Measurements from ENCODE around the gene SNTB2. TPM values are rescaled to one million over a fixed set of nuclear protein-coding genes. Genes with fewer than 3 reads are reported as not detected.

SNTB2 gene
- total RNA-seq, 4 donors from 2014 or later = 13.3 to 36.8 (median 33.0) TPM

DNA sequence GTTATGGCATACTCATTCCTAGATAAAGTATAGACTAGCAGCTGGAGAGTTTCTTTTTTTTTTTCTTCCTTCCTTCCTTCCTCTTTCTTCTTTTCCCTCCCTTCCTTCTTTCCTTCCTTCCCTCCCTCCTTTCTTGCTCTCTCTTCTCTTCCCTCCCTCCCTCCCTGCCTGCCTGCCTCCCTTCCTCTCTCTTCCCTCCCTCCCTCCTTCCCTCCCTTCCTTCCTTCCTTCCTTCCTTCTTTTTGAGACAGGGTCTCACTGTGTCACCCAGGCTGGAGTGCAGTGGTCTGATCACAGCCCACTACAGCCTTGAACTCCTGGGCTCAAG is 7.0 kb upstream of the SNTB2 start:
- no peak for TF ChIP-seq POLR2A (IDR thresholded peaks at IDR 0.05)
- TF ChIP-seq, protein P1, sequence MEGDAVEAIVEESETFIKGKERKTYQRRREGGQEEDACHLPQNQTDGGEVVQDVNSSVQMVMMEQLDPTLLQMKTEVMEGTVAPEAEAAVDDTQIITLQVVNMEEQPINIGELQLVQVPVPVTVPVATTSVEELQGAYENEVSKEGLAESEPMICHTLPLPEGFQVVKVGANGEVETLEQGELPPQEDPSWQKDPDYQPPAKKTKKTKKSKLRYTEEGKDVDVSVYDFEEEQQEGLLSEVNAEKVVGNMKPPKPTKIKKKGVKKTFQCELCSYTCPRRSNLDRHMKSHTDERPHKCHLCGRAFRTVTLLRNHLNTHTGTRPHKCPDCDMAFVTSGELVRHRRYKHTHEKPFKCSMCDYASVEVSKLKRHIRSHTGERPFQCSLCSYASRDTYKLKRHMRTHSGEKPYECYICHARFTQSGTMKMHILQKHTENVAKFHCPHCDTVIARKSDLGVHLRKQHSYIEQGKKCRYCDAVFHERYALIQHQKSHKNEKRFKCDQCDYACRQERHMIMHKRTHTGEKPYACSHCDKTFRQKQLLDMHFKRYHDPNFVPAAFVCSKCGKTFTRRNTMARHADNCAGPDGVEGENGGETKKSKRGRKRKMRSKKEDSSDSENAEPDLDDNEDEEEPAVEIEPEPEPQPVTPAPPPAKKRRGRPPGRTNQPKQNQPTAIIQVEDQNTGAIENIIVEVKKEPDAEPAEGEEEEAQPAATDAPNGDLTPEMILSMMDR (IDR thresholded peaks at IDR 0.05 in 4 of 5, conservative IDR thresholded peaks at IDR 0.05 in 1 of 5) = no peak
- Histone ChIP-seq H3K36me3 (no peaks in the 10 kb centered on the region), H3K9me3 (no peaks in the 10 kb centered on the region), H3K27ac (peak overlapping the region; percentile 38 to 64 (median 54)), H3K4me3 (no peak overlapping the region), H3K4me1 (peaks cover 18 to 26% of the 10 kb centered on the region in 2 donors), H3K27me3 (no peaks in the 10 kb centered on the region)
- DNase-seq (no peak), ATAC-seq (no peak)
- intact Hi-C loops (cut with DNase I; ENCODE audit: low total_unique reads) (no loop called here), in situ Hi-C loops (cut with MboI; ENCODE audit: low sequenced_read_pairs in 4 of 4) (no loop called here)

- ATAC-seq (no peak), DNase-seq (peak in 1 of 2 donors; percentile 41)
- Histone ChIP-seq H3K27ac (no peak overlapping the region), H3K27me3 (no peaks in the 10 kb centered on the region), H3K36me3 (no peaks in the 10 kb centered on the region), H3K4me1 (peaks cover 25 to 31% of the 10 kb centered on the region in 2 donors), H3K9me3 (no peaks in the 10 kb centered on the region), H3K4me3 (no peak overlapping the region)
- no peak for TF ChIP-seq POLR2A (IDR thresholded peaks at IDR 0.05)
- TF ChIP-seq, protein P1 (IDR thresholded peaks at IDR 0.05 in 4 of 5, conservative IDR thresholded peaks at IDR 0.05 in 1 of 5) = no peak
- in situ Hi-C loops (cut with MboI; ENCODE audit: low sequenced_read_pairs in 4 of 4) (no loop called here), intact Hi-C loops (cut with DNase I; ENCODE audit: low total_unique reads) (no loop called here)
Measured at GRCh38 chr16:69182730-69183416, 4.1 kb upstream of the SNTB2 start.

DNA sequence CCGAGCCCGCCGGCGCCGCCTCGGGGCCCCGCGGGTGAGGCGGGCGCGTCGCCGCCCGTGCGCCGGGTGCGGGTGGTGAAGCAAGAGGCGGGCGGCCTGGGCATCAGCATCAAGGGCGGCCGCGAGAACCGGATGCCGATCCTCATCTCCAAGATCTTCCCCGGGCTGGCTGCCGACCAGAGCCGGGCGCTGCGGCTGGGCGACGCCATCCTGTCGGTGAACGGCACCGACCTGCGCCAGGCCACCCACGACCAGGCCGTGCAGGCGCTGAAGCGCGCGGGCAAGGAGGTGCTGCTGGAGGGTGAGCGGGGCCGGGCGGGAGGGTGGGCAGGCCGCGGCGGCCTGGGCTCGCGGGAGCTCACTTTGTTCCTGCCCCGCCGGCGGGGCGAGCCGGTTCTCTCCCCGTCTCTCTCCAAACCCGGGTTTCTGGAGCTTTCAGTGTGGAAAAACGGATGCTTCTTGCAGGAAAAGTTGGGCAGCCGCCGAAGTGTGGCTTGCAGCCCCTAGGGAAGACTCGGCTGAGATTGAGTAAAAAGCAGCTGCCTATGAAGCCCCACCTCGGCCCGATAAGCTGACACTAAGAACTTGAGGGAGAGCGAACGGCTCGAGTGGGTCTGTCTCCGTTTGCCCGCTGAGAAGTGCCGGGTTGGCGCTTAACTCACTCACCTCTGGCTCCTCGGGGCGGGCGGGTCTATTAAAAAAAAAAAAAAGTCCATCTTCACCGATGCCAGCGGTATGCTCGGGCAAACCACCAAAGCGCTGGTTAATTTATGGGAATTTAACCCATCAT is 677 bp downstream of the SNTB2 start:
- TF ChIP-seq, protein P1 (IDR thresholded peaks at IDR 0.05 in 4 of 5, conservative IDR thresholded peaks at IDR 0.05 in 1 of 5) = no peak
- TF ChIP-seq POLR2A (IDR thresholded peaks at IDR 0.05) = no peak
- Histone ChIP-seq H3K9me3 (no peaks in the 10 kb centered on the region), H3K36me3 (no peaks in the 10 kb centered on the region), H3K4me1 (peaks cover 33 to 42% of the 10 kb centered on the region in 2 donors), H3K27me3 (no peaks in the 10 kb centered on the region), H3K4me3 (peak overlapping the region; percentile 67 to 92 (median 78)), H3K27ac (peak overlapping the region; percentile 78 to 93 (median 90))
- intact Hi-C loops (cut with DNase I; ENCODE audit: low total_unique reads) (loop anchor here (1.0 to 5.0 kb wide), 4 partner anchors 55 to 200 kb away; partner anchors contain the start of genes CHTF8, TERF2, UTP4 and VPS4A), in situ Hi-C loops (cut with MboI; ENCODE audit: low sequenced_read_pairs in 4 of 4) (no loop called here)
- DNase-seq = peak; percentile 42 to 59
- peak; percentile 55 to 76 for ATAC-seq

GRCh38 chr16:69188236-69188549 is 1.2 kb downstream of the SNTB2 start:
- peaks cover 33 to 40% of the 10 kb centered on the region in 2 donors for H3K4me1 ChIP-seq
- H3K27ac ChIP-seq = peak overlapping the region; percentile 78 to 93 (median 90)
- ATAC-seq (no peak), DNase-seq (no peak)
- in situ Hi-C loops (cut with MboI; ENCODE audit: low sequenced_read_pairs in 4 of 4) (no loop called here), intact Hi-C loops (cut with DNase I; ENCODE audit: low total_unique reads) (loop anchor here (5.0 kb wide), 1 partner anchor 199 kb away; the partner anchor contains the start of gene TERF2)
- H3K27me3 ChIP-seq = no peaks in the 10 kb centered on the region
- H3K36me3 ChIP-seq = no peaks in the 10 kb centered on the region
- TF ChIP-seq, protein P1 (IDR thresholded peaks at IDR 0.05 in 4 of 5, conservative IDR thresholded peaks at IDR 0.05 in 1 of 5) = no peak
- no peak for TF ChIP-seq POLR2A (IDR thresholded peaks at IDR 0.05)
- H3K4me3 ChIP-seq = peak overlapping the region; percentile 67 to 92 (median 78)
- H3K9me3 ChIP-seq = no peaks in the 10 kb centered on the region
